H1 (cell line): ENCODE data around the gene DIPK1A. TPM values are rescaled to one million over a fixed set of nuclear protein-coding genes. Genes with fewer than 3 reads are reported as not detected.

Experiments
- BACH1 ChIP-seq: IDR thresholded peaks from 2 replicates; pipeline ENCODE4 v1.6.1; 2012; ENCODE audit warnings: low read length, improper control_type of control experiment
- CBX8 ChIP-seq: fragments of 300-800, 300-1000 bp; sonication (generic); IDR thresholded peaks from 2 replicates; pipeline ENCODE4 v1.7.1; 2016; ENCODE audit warnings: low read depth, low read length, borderline replicate concordance
- KDM4A ChIP-seq: IDR thresholded peaks from one replicate; pipeline ENCODE4 v1.7.1; 2012; ENCODE audit warnings: low read depth, mild to moderate bottlenecking, moderate library complexity, low read length, inconsistent platforms; ENCODE audit not compliant: severe bottlenecking
- POLR2AphosphoS5 ChIP-seq: IDR thresholded peaks from 2 replicates; pipeline ENCODE4 v1.6.1; 2011; ENCODE audit warnings: low read depth, low read length
- polyA plus RNA-seq, 7 experiments: library from polyadenylated mRNA; depleted of rRNA in 3 of 7; stranded (reverse) in 5 of 7; unstranded in 2 of 7; fragments of >200 nt in 5 of 7; fragments of 200-250 nt in 2 of 7; gene quantifications; 1 replicate in 5 of 7; 2 replicates in 1 of 7; 4 replicates in 1 of 7; pipeline versions ENCODE4 v1.2.1 to v1.2.3, GENCODE V29; 2011 to 2013; ENCODE audit warnings: missing spikeins in 2 of 7, mixed read lengths in 2 of 7
- total RNA-seq: library from RNA; stranded (reverse); fragmentation: NEBNext Ultra II Directional; extraction: Animal tissue kit (Norgen Biotek cat#: 25700); gene quantifications from 2 replicates; pipeline ENCODE4 v1.2.1, GENCODE V29; 2021

The DIPK1A gene
- total and polyA plus RNA-seq, 2 of the 8 experiments (the other 6 are each of a cell fraction or from before 2014, with no cell fraction given): 2.5 to 5.0 TPM

GRCh38 chr1:92845908-92846307 lies 115.4 kb downstream of the DIPK1A start (continued):
- TF ChIP-seq KDM4A: no peak
- no peak for TF ChIP-seq POLR2AphosphoS5
- no peak for TF ChIP-seq CBX8
- no peak for TF ChIP-seq BACH1
- TF ChIP-seq, all 59 proteins: peak for 0
